Neuronal stem cell (in vitro differentiated cells): Measurements from ENCODE around the gene ITFG1.

ENCODE experiments used
- DNase-seq: peaks from one replicate; pipeline ENCODE4 v3.0.0-alpha.2; 2013; ENCODE audit warnings: low spot score
- H2AFZ ChIP-seq: one replicate; pipeline ENCODE4 v1.6.1; 2013; ENCODE audit warnings: mild to moderate bottlenecking, low read length, inconsistent platforms
- H2AK5ac ChIP-seq: 2 replicates; pipeline ENCODE4 v1.6.1; 2013; ENCODE audit warnings: low read depth, mild to moderate bottlenecking, inconsistent platforms, low read length, moderate library complexity, mixed read lengths
- H2BK120ac ChIP-seq: 2 replicates; pipeline ENCODE4 v1.6.1; 2013; ENCODE audit warnings: low read depth, mild to moderate bottlenecking, inconsistent platforms, low read length, moderate library complexity, mixed read lengths
- H2BK12ac ChIP-seq: one replicate; pipeline ENCODE4 v1.6.1; 2013; ENCODE audit warnings: low read length, inconsistent platforms
- H2BK15ac ChIP-seq: 2 replicates; pipeline ENCODE4 v1.6.1; 2013; ENCODE audit warnings: mild to moderate bottlenecking, low read length, inconsistent platforms, mixed read lengths
- H2BK5ac ChIP-seq: one replicate; pipeline ENCODE4 v1.6.1; 2013; ENCODE audit warnings: inconsistent platforms, mild to moderate bottlenecking, low read length, moderate library complexity
- H3K14ac ChIP-seq: one replicate; pipeline ENCODE4 v1.6.1; 2013; ENCODE audit warnings: low read length, inconsistent platforms
- H3K18ac ChIP-seq: 2 replicates; pipeline ENCODE4 v1.6.1; 2013; ENCODE audit warnings: low read length, inconsistent platforms
- H3K23ac ChIP-seq: 2 replicates; pipeline ENCODE4 v1.6.1; 2013; ENCODE audit warnings: low read depth, mild to moderate bottlenecking, mixed read lengths, low read length, inconsistent platforms; ENCODE audit not compliant: poor library complexity
- H3K27ac ChIP-seq: replicated peaks from 3 replicates; pipeline ENCODE4 v1.5.1; 2013; ENCODE audit warnings: low read length, inconsistent platforms
- H3K27me3 ChIP-seq, 3 experiments: 2 replicates each; pipeline ENCODE4 v1.6.1; 2013; ENCODE audit warnings: low read length in 3 of 3, mild to moderate bottlenecking in 2 of 3, inconsistent platforms in 1 of 3, low read depth in 1 of 3, mixed read lengths in 1 of 3, moderate library complexity in 1 of 3; ENCODE audit not compliant: control insufficient read depth in 3 of 3, insufficient read depth in 3 of 3
- H3K36me3 ChIP-seq, 2 donors: replicated peaks in 1 of 2; 2 replicates each; pipeline ENCODE4 v1.6.1; 2013; ENCODE audit warnings: low read length in 2 of 2; ENCODE audit not compliant: control insufficient read depth in 2 of 2, insufficient read depth in 2 of 2
- H3K4ac ChIP-seq: 2 replicates; pipeline ENCODE4 v1.6.1; 2013; ENCODE audit warnings: inconsistent platforms, mild to moderate bottlenecking, low read length, moderate library complexity
- H3K4me1 ChIP-seq, 2 donors: 1 replicate in 1 of 2; 2 replicates in 1 of 2; pipeline ENCODE4 v1.6.1; 2013; ENCODE audit warnings: low read length in 2 of 2, low read depth in 1 of 2; ENCODE audit not compliant: control insufficient read depth in 2 of 2, insufficient read depth in 1 of 2
- H3K4me2 ChIP-seq: one replicate; pipeline ENCODE4 v1.6.1; 2013; ENCODE audit warnings: mild to moderate bottlenecking, low read length, inconsistent platforms; ENCODE audit not compliant: insufficient read depth, poor library complexity, severe bottlenecking
- H3K4me3 ChIP-seq, 2 donors: 2 replicates each; pipeline ENCODE4 v1.5.1; 2013; ENCODE audit warnings: low read length in 2 of 2, mild to moderate bottlenecking in 2 of 2, inconsistent platforms in 1 of 2, moderate library complexity in 1 of 2
- H3K79me1 ChIP-seq: one replicate; pipeline ENCODE4 v1.6.1; 2013; ENCODE audit warnings: low read depth, mild to moderate bottlenecking, inconsistent platforms, low read length, moderate library complexity
- H3K9ac ChIP-seq: one replicate; pipeline ENCODE4 v1.6.1; 2013; ENCODE audit warnings: mild to moderate bottlenecking, low read depth, low read length, inconsistent platforms; ENCODE audit not compliant: poor library complexity
- H3K9me3 ChIP-seq, 2 donors: replicated peaks in 1 of 2; 2 replicates each; pipeline versions ENCODE3 to v1.6.1; 2013; ENCODE audit warnings: low read length in 2 of 2, mild to moderate bottlenecking in 2 of 2, inconsistent platforms in 1 of 2, low read depth in 1 of 2, mixed read lengths in 1 of 2, moderate library complexity in 1 of 2; ENCODE audit not compliant: control insufficient read depth in 2 of 2, insufficient read depth in 1 of 2
- H4K8ac ChIP-seq: one replicate; pipeline ENCODE4 v1.6.1; 2013; ENCODE audit warnings: low read depth, mild to moderate bottlenecking, inconsistent platforms, low read length, moderate library complexity
- H4K91ac ChIP-seq: one replicate; pipeline ENCODE4 v1.6.1; 2013; ENCODE audit warnings: low read length, low read depth, mild to moderate bottlenecking, inconsistent platforms; ENCODE audit not compliant: poor library complexity
- WGBS, 2 donors: extraction: QIAGEN DNeasy Blood & Tissue Kit; methylation state at CpG; one replicate each; pipeline ENCODE4 v1.1.7; 2013; ENCODE audit warnings: missing lambda C conversion rate in 2 of 2, mixed read lengths in 1 of 2; ENCODE audit not compliant: insufficient read length in 2 of 2, insufficient replicate concordance in 1 of 2; ENCODE audit errors: extremely low coverage in 2 of 2; 5-methylcytosine and 5-hydroxymethylcytosine counted together

ITFG1 gene

GRCh38 chr16:47486856-47487255 is 26.0 kb upstream of the ITFG1 start:
- Histone ChIP-seq H3K79me1 (peaks cover 2% of the 10 kb centered on the region), H3K36me3 (no peaks in the 10 kb centered on the region), H4K91ac (no peak overlapping the region), H2BK15ac (no peak overlapping the region), H4K8ac (no peak overlapping the region), H3K27me3 (no peaks in the 10 kb centered on the region), H2AK5ac (no peak overlapping the region), H3K4me1 (no peaks in the 10 kb centered on the region), H3K4me2 (no peak overlapping the region), H3K27ac (no peak overlapping the region), H3K9ac (no peak overlapping the region), H3K4ac (no peak overlapping the region), H3K14ac (no peak overlapping the region), H2AFZ (no peak overlapping the region), H3K4me3 (no peak overlapping the region), H2BK5ac (no peak overlapping the region), H3K23ac (no peak overlapping the region), H3K9me3 (peaks cover 0 to 32% of the 10 kb centered on the region in 2 donors), H3K18ac (no peak overlapping the region), H2BK12ac (no peak overlapping the region), H2BK120ac (no peak overlapping the region)
- no peak for DNase-seq

DNA sequence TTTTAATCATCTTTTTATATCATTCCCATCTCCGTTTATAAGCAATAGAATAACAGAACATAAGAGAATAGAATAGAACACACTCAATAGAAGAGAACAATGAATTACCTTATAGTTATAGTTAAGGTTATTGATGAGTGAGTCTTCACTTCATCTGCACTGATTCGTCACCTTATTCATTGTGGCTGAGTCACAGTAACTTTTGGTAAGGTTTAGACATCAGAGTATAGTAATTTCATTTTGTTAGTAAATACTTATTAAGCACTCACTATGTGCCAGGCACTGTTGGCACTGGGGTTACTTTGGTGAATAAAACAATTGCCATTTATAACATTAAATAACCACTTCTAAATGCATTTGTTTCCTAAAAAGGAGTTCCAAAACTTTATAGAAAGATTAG is 22.8 kb upstream of the ITFG1 start:
- H3K27me3 ChIP-seq, result no peaks in the 10 kb centered on the region
- H2AFZ ChIP-seq, result no peak overlapping the region
- H4K8ac ChIP-seq, result no peak overlapping the region
- no peak overlapping the region for H2BK15ac ChIP-seq
- no peak for DNase-seq
- peaks cover 0 to 10% of the 10 kb centered on the region in 2 donors for H3K9me3 ChIP-seq
- no peak overlapping the region for H3K14ac ChIP-seq
- H3K4ac ChIP-seq, result no peak overlapping the region
- no peak overlapping the region for H2BK12ac ChIP-seq
- no CpG with 5 or more reads among the region's 2 CpGs for WGBS, 2 donors
- H3K9ac ChIP-seq, result no peak overlapping the region
- H3K18ac ChIP-seq, result no peak overlapping the region
- no peak overlapping the region for H3K4me3 ChIP-seq
- H2BK120ac ChIP-seq, result no peak overlapping the region
- no peak overlapping the region for H3K27ac ChIP-seq
- no peak overlapping the region for H2BK5ac ChIP-seq
- no peaks in the 10 kb centered on the region for H3K36me3 ChIP-seq
- no peaks in the 10 kb centered on the region for H3K4me1 ChIP-seq
- peaks cover 2% of the 10 kb centered on the region for H3K79me1 ChIP-seq
- no peak overlapping the region for H4K91ac ChIP-seq
- H2AK5ac ChIP-seq, result no peak overlapping the region
- H3K23ac ChIP-seq, result no peak overlapping the region
- H3K4me2 ChIP-seq, result no peak overlapping the region

- Histone ChIP-seq H3K23ac (no peak overlapping the region), H3K4me2 (no peak overlapping the region), H2AFZ (no peak overlapping the region), H3K9ac (no peak overlapping the region), H2BK120ac (no peak overlapping the region), H2BK5ac (no peak overlapping the region), H3K4me1 (no peaks in the 10 kb centered on the region), H3K18ac (no peak overlapping the region), H4K91ac (no peak overlapping the region), H3K4me3 (no peak overlapping the region), H3K14ac (no peak overlapping the region), H2BK12ac (no peak overlapping the region), H3K36me3 (no peaks in the 10 kb centered on the region), H3K79me1 (no peaks in the 10 kb centered on the region), H2AK5ac (no peak overlapping the region), H3K9me3 (no peaks in the 10 kb centered on the region), H2BK15ac (no peak overlapping the region), H3K27me3 (no peaks in the 10 kb centered on the region), H3K4ac (no peak overlapping the region), H3K27ac (no peak overlapping the region), H4K8ac (no peak overlapping the region)
- WGBS, 2 donors, result no CpG with 5 or more reads among the region's 6 CpGs
- no peak for DNase-seq
These were observed 21.0 kb upstream of the ITFG1 start for GRCh38 chr16:47481698-47482374.

- no peak overlapping the region for H2BK12ac ChIP-seq
- no peak overlapping the region for H3K4me2 ChIP-seq
- no peak overlapping the region for H3K14ac ChIP-seq
- H3K4me1 ChIP-seq, result no peaks in the 10 kb centered on the region
- H4K8ac ChIP-seq, result no peak overlapping the region
- H3K27ac ChIP-seq, result no peak overlapping the region
- H3K27me3 ChIP-seq, result no peaks in the 10 kb centered on the region
- no peaks in the 10 kb centered on the region for H3K79me1 ChIP-seq
- no peak overlapping the region for H3K4ac ChIP-seq
- no peak overlapping the region for H2AK5ac ChIP-seq
- H2BK5ac ChIP-seq, result no peak overlapping the region
- H2AFZ ChIP-seq, result no peak overlapping the region
- no peak for DNase-seq
- H3K4me3 ChIP-seq, result no peak overlapping the region
- no peaks in the 10 kb centered on the region for H3K36me3 ChIP-seq
- H2BK15ac ChIP-seq, result no peak overlapping the region
- no peak overlapping the region for H3K23ac ChIP-seq
- H4K91ac ChIP-seq, result no peak overlapping the region
- no peak overlapping the region for H2BK120ac ChIP-seq
- H3K9me3 ChIP-seq, result no peaks in the 10 kb centered on the region
- WGBS, 2 donors, result no CpG with 5 or more reads among the region's 3 CpGs
- H3K18ac ChIP-seq, result no peak overlapping the region
- no peak overlapping the region for H3K9ac ChIP-seq
These were observed 19.5 kb upstream of the ITFG1 start for GRCh38 chr16:47480410-47480809.
